CD14-positive monocyte (primary cell): ENCODE data around the gene XIST. TPM values are rescaled to one million over a fixed set of nuclear protein-coding genes. Genes with fewer than 3 reads are reported as not detected.

ENCODE experiments used
- DNase-seq, 3 donors: peaks; one replicate each; pipeline ENCODE4 v3.0.0-alpha.2; 2011 to 2022
- H2AFZ ChIP-seq: 2 replicates; pipeline ENCODE4 v1.6.0; 2012; ENCODE audit warnings: mild to moderate bottlenecking, low read depth, low read length, inconsistent platforms; ENCODE audit not compliant: insufficient read depth, poor library complexity, severe bottlenecking
- H3K27ac ChIP-seq, 2 donors: 1 replicate in 1 of 2; 2 replicates in 1 of 2; pipeline ENCODE4 v1.5.1; 2012 to 2013; ENCODE audit warnings: low read length in 2 of 2, control low read depth in 1 of 2, inconsistent platforms in 1 of 2, low read depth in 1 of 2, mild to moderate bottlenecking in 1 of 2
- H3K27me3 ChIP-seq, 2 donors: one replicate each; pipeline versions ENCODE4 v1.6.0 to v1.6.1; 2011 to 2013; ENCODE audit warnings: low read length in 2 of 2; ENCODE audit not compliant: control insufficient read depth in 2 of 2, insufficient read depth in 2 of 2
- H3K36me3 ChIP-seq, 2 donors: replicated peaks in 1 of 2; 1 replicate in 1 of 2; 2 replicates in 1 of 2; pipeline versions ENCODE4 v1.5.1 to v1.6.1; 2012 to 2013; ENCODE audit warnings: low read length in 2 of 2, control low read depth in 1 of 2, inconsistent platforms in 1 of 2, mild to moderate bottlenecking in 1 of 2; ENCODE audit not compliant: insufficient read depth in 2 of 2, control insufficient read depth in 1 of 2
- H3K4me1 ChIP-seq, 2 donors: 1 replicate in 1 of 2; 2 replicates in 1 of 2; pipeline versions ENCODE4 v1.5.1 to v1.6.1; 2012 to 2013; ENCODE audit warnings: low read length in 2 of 2, control low read depth in 1 of 2, inconsistent platforms in 1 of 2, mild to moderate bottlenecking in 1 of 2, moderate library complexity in 1 of 2; ENCODE audit not compliant: insufficient read depth in 2 of 2, control insufficient read depth in 1 of 2
- H3K4me2 ChIP-seq: replicated peaks from 2 replicates; pipeline ENCODE3; 2012; ENCODE audit warnings: low read length, moderate library complexity, mild to moderate bottlenecking; ENCODE audit not compliant: poor library complexity, severe bottlenecking; ENCODE audit errors: extremely low read depth
- H3K4me3 ChIP-seq, 3 experiments: fragments of 200-600 bp in 1 of 3; sonication (generic) in 1 of 3; replicated peaks in 1 of 3; 1 replicate in 2 of 3; 2 replicates in 1 of 3; pipeline ENCODE4 v1.5.1; 2011 to 2013; ENCODE audit warnings: low read length in 3 of 3, mild to moderate bottlenecking in 3 of 3, control low read depth in 2 of 3, low read depth in 2 of 3, inconsistent platforms in 1 of 3, moderate library complexity in 1 of 3
- H3K79me2 ChIP-seq: 2 replicates; pipeline ENCODE4 v1.6.0; 2012; ENCODE audit warnings: mild to moderate bottlenecking, control low read depth, inconsistent platforms, low read length, moderate library complexity; ENCODE audit not compliant: insufficient read depth
- H3K9ac ChIP-seq: 2 replicates; pipeline ENCODE4 v1.6.0; 2017; ENCODE audit warnings: low read length, mild to moderate bottlenecking; ENCODE audit not compliant: insufficient read depth, poor library complexity, severe bottlenecking
- H3K9me3 ChIP-seq, 2 donors: replicated peaks in 1 of 2; 1 replicate in 1 of 2; 2 replicates in 1 of 2; pipeline versions ENCODE4 v1.5.1 to v1.6.1; 2012 to 2013; ENCODE audit warnings: low read length in 2 of 2, control low read depth in 1 of 2; ENCODE audit not compliant: control insufficient read depth in 1 of 2, insufficient read depth in 1 of 2
- H4K20me1 ChIP-seq: 2 replicates; pipeline ENCODE4 v1.6.0; 2012; ENCODE audit warnings: mild to moderate bottlenecking, low read length, control low read depth, moderate library complexity; ENCODE audit not compliant: insufficient read depth
- H3K27ac Mint-ChIP-seq, 7 donors: one replicate each; pipeline ENCODE4 v1.8.0; 2020; ENCODE audit warnings: mild to moderate bottlenecking in 7 of 7, mixed read lengths in 7 of 7, moderate library complexity in 6 of 7, inconsistent platforms in 2 of 7
- H3K27me3 Mint-ChIP-seq, 3 donors: one replicate each; pipeline ENCODE4 v1.8.0; 2021 to 2022; ENCODE audit warnings: low read depth in 3 of 3, mild to moderate bottlenecking in 3 of 3, mixed read lengths in 3 of 3, moderate library complexity in 3 of 3, inconsistent platforms in 1 of 3
- H3K36me3 Mint-ChIP-seq, 2 donors: one replicate each; pipeline ENCODE4 v1.8.0; 2020; ENCODE audit warnings: mixed read lengths in 2 of 2, inconsistent platforms in 1 of 2, mild to moderate bottlenecking in 1 of 2
- H3K4me1 Mint-ChIP-seq: one replicate; pipeline ENCODE4 v1.8.0; 2020; ENCODE audit warnings: mild to moderate bottlenecking, mixed read lengths
- H3K4me3 Mint-ChIP-seq, 2 donors: one replicate each; pipeline ENCODE4 v1.8.0; 2020; ENCODE audit warnings: mild to moderate bottlenecking in 2 of 2, mixed read lengths in 2 of 2, moderate library complexity in 1 of 2
- H3K9me3 Mint-ChIP-seq, 7 donors: one replicate each; pipeline ENCODE4 v1.8.0; 2020 to 2022; ENCODE audit warnings: mixed read lengths in 7 of 7, mild to moderate bottlenecking in 6 of 7, moderate library complexity in 6 of 7, inconsistent platforms in 2 of 7
- WGBS: methylation state at CpG from one replicate; pipeline ENCODE4 v1.1.5; 2013; ENCODE audit warnings: missing lambda C conversion rate; ENCODE audit not compliant: insufficient coverage; 5-methylcytosine and 5-hydroxymethylcytosine counted together
- intact Hi-C, 2 donors: fragments of 100-400 bp; cut with micrococcal nuclease; formaldehyde crosslinking; loops; one replicate each; pipeline versions ENCODE4 v1.15.0 to v1.15.1; 2023
- polyA plus RNA-seq, 3 donors: library from polyadenylated mRNA; depleted of rRNA in 1 of 3; unstranded in 2 of 3; stranded (reverse) in 1 of 3; fragments of 300-500 nt in 2 of 3; fragments of >200 nt in 1 of 3; fragmentation: Illumina TruSeq in 2 of 3; gene quantifications; 1 replicate in 2 of 3; 2 replicates in 1 of 3; pipeline ENCODE4 v1.2.3, GENCODE V29; 2012 to 2021
- TF ChIP-seq, protein P1 (sequence below): fragments of 200-600 bp; IDR thresholded peaks from one replicate; pipeline ENCODE4 v1.8.0; 2022; ENCODE audit warnings: antibody characterized with exemption, mild to moderate bottlenecking

Gene XIST
- polyA plus RNA-seq, 3 donors: 2.2 to 192 (median 3.8) TPM

DNA sequence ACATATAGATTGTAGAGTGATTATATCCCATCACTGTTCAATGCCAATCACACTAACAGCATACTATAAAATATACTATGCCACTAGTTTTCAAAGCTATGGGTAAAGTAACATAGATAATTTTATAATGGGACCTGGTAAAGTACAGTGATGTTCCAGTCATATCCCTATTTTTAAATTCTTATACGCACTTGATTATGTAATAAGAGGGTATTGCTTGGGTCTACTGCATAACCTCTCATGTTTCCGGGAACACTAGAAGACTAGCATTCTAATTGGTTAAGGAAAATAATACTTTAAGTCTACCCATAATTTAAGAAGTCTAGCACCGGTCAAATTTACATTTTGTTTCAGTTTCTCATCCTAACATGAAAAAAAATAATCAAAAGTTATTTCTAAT is 14.4 kb downstream of the XIST start:
- H3K79me2 ChIP-seq: peaks cover 93% of the 10 kb centered on the region
- DNase-seq: no peak

DNA sequence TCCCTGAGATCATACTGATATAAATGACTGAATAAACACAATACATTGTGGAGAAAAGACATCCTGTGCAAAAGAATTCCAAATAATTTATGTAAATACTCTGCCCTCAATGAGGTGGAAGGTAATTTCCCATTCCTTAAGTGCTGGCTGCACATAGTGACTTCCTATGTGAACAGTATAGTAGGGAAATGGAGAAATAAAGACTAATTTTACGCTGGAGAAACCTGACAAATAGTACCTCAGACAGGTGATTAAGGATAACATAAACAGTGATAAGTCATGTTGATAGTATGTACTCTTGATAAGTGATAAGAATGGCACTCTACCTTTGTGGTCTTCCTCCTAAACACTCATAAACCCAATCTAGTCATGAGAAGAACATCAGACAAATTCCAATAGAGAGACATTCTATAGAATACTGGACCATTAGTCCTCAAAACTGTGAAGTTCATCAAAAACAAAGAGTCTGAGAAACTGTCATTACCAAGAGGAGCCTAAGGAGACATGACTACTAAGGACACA is 15.5 kb downstream of the XIST start:
- WGBS: no CpG with 5 or more reads among the region's 1 CpG
- TF ChIP-seq, protein P1, sequence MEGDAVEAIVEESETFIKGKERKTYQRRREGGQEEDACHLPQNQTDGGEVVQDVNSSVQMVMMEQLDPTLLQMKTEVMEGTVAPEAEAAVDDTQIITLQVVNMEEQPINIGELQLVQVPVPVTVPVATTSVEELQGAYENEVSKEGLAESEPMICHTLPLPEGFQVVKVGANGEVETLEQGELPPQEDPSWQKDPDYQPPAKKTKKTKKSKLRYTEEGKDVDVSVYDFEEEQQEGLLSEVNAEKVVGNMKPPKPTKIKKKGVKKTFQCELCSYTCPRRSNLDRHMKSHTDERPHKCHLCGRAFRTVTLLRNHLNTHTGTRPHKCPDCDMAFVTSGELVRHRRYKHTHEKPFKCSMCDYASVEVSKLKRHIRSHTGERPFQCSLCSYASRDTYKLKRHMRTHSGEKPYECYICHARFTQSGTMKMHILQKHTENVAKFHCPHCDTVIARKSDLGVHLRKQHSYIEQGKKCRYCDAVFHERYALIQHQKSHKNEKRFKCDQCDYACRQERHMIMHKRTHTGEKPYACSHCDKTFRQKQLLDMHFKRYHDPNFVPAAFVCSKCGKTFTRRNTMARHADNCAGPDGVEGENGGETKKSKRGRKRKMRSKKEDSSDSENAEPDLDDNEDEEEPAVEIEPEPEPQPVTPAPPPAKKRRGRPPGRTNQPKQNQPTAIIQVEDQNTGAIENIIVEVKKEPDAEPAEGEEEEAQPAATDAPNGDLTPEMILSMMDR: no peak

More for the DNA sequence above, 14.4 kb downstream of the XIST start:
- no peak overlapping the region for H3K27ac Mint-ChIP-seq
- TF ChIP-seq, protein P1: no peak
- peaks cover 0 to 3% (median 2%) of the 10 kb centered on the region in 3 donors for H3K27me3 Mint-ChIP-seq
- Histone ChIP-seq H3K27me3 (no peaks in the 10 kb centered on the region), H3K36me3 (peaks cover 0 to 48% of the 10 kb centered on the region in 2 donors), H3K27ac (no peak overlapping the region), H4K20me1 (peaks cover 99% of the 10 kb centered on the region), H3K4me1 (no peaks in the 10 kb centered on the region), H3K9me3 (no peaks in the 10 kb centered on the region), H3K4me3 (no peak overlapping the region), H3K4me2 (no peak overlapping the region), H3K9ac (no peak overlapping the region), H2AFZ (no peak overlapping the region)
- H3K9me3 Mint-ChIP-seq: no peaks in the 10 kb centered on the region
- peaks cover 0 to 16% of the 10 kb centered on the region in 2 donors for H3K36me3 Mint-ChIP-seq
- H3K4me3 Mint-ChIP-seq: no peak overlapping the region
- intact Hi-C loops: no loop called here
- WGBS: no CpG with 5 or more reads among the region's 3 CpGs
- H3K4me1 Mint-ChIP-seq: peaks cover 6% of the 10 kb centered on the region

More for the DNA sequence above, 15.5 kb downstream of the XIST start:
- H3K27me3 Mint-ChIP-seq: peaks cover 0 to 1% (median 0%) of the 10 kb centered on the region in 3 donors
- H3K27ac Mint-ChIP-seq: no peak overlapping the region
- H3K9me3 Mint-ChIP-seq: no peaks in the 10 kb centered on the region
- Histone ChIP-seq H3K36me3 (peaks cover 0 to 57% of the 10 kb centered on the region in 2 donors), H3K9ac (no peak overlapping the region), H3K4me1 (peaks cover 0 to 11% of the 10 kb centered on the region in 2 donors), H2AFZ (no peak overlapping the region), H3K9me3 (no peaks in the 10 kb centered on the region), H3K79me2 (peaks cover 91% of the 10 kb centered on the region), H3K4me2 (no peak overlapping the region), H4K20me1 (peaks cover 99% of the 10 kb centered on the region), H3K4me3 (no peak overlapping the region), H3K27ac (no peak overlapping the region), H3K27me3 (no peaks in the 10 kb centered on the region)
- peaks cover 15% of the 10 kb centered on the region for H3K4me1 Mint-ChIP-seq
- intact Hi-C loops: no loop called here
- DNase-seq: no peak
- peaks cover 0 to 26% of the 10 kb centered on the region in 2 donors for H3K36me3 Mint-ChIP-seq
- no peak overlapping the region for H3K4me3 Mint-ChIP-seq
